ENCODE measurements around the gene ANKRD40. TPM values are rescaled to one million over a fixed set of nuclear protein-coding genes. Genes with fewer than 3 reads are reported as not detected.
"Not testable (repeated sequence)": the region's sequence is repeated elsewhere in the genome, so short reads cannot be mapped to it uniquely, and the experiment has no call there.

The ANKRD40 gene
- total and polyA plus RNA-seq, 5 experiments from 2014 or later: 2.8 to 39.5 (median 5.2) TPM

GRCh38 chr17:50725769-50726655 lies 18.3 kb upstream of the ANKRD40 start:
- peaks cover 0 to 25% (median 0%) of the 10 kb centered on the region in 3 donors for H3K36me3 Mint-ChIP-seq
- no peaks in the 10 kb centered on the region for H3K27me3 Mint-ChIP-seq
- H3K9me3 Mint-ChIP-seq: no peaks in the 10 kb centered on the region
- peaks cover 26 to 90% (median 63%) of the 10 kb centered on the region in 4 donors for H3K4me1 Mint-ChIP-seq
- H3K4me3 Mint-ChIP-seq: peak overlapping the region in 8 of 10 donors; percentile 14 to 62 (median 39)
- DNase-seq: no peak
- no peak for ATAC-seq
- POLR2A ChIA-PET: no interaction called here
- peak overlapping the region in 1 of 10 donors; percentile 44 for H3K27ac Mint-ChIP-seq

- not testable (repeated sequence) for ATAC-seq, DNase-seq, H3K27me3 Mint-ChIP-seq, H3K9me3 Mint-ChIP-seq
- Mint-ChIP-seq H3K27ac (peak overlapping the region in 3 of 10 donors; percentile 15 to 53 (median 45)), H3K36me3 (peaks cover 0 to 25% (median 0%) of the 10 kb centered on the region in 3 donors), H3K4me1 (peaks cover 29 to 86% (median 66%) of the 10 kb centered on the region in 4 donors), H3K4me3 (peak overlapping the region in 4 of 10 donors; percentile 4 to 39 (median 24))
- POLR2A ChIA-PET: interaction anchor here (0.6 kb wide), 1 partner anchor 14 kb away, joined by 3 read pairs; no protein-coding TSS in a partner anchor
These were observed 16.9 kb upstream of the ANKRD40 start for GRCh38 chr17:50724622-50725021.

GRCh38 chr17:50722746-50723145 lies 15.0 kb upstream of the ANKRD40 start:
- peak overlapping the region in 6 of 10 donors; percentile 11 to 74 (median 32) for H3K27ac Mint-ChIP-seq
- no peaks in the 10 kb centered on the region for H3K9me3 Mint-ChIP-seq
- ATAC-seq (no peak), DNase-seq (no peak)
- POLR2A ChIA-PET: no interaction called here
- peak overlapping the region; percentile 40 to 99 (median 82) for H3K4me3 Mint-ChIP-seq
- H3K27me3 Mint-ChIP-seq: no peaks in the 10 kb centered on the region
- H3K36me3 Mint-ChIP-seq: peaks cover 0 to 21% (median 0%) of the 10 kb centered on the region in 3 donors
- H3K4me1 Mint-ChIP-seq: peaks cover 26 to 71% (median 57%) of the 10 kb centered on the region in 4 donors

GRCh38 chr17:50721194-50722010 lies 13.7 kb upstream of the ANKRD40 start:
- ATAC-seq: no peak
- DNase-seq: peak in 3 of 10 donors; percentile 19 to 35 (median 24)
- Mint-ChIP-seq H3K4me1 (peaks cover 16 to 60% (median 44%) of the 10 kb centered on the region in 4 donors), H3K9me3 (no peaks in the 10 kb centered on the region), H3K27me3 (no peaks in the 10 kb centered on the region), H3K4me3 (peak overlapping the region; percentile 86 to 99 (median 96)), H3K36me3 (peaks cover 0 to 13% (median 0%) of the 10 kb centered on the region in 3 donors), H3K27ac (peak overlapping the region in 9 of 10 donors; percentile 90 to 100 (median 99))
- POLR2A ChIA-PET: interaction anchor here (0.6 to 1.0 kb wide), 2 partner anchors 12 to 1044 kb away, joined by 3 to 6 read pairs; no protein-coding TSS in a partner anchor

- peak overlapping the region; percentile 90 to 100 (median 99) for H3K27ac Mint-ChIP-seq
- H3K27me3 Mint-ChIP-seq: no peaks in the 10 kb centered on the region
- POLR2A ChIA-PET: interaction anchor here (1.0 to 5.1 kb wide), 3 partner anchors 11 to 146 kb away, joined by 8 to 110 read pairs (median 10); partner anchors contain the start of genes ANKRD40 and TOB1
- peak overlapping the region; percentile 86 to 99 (median 96) for H3K4me3 Mint-ChIP-seq
- no peaks in the 10 kb centered on the region for H3K9me3 Mint-ChIP-seq
- H3K4me1 Mint-ChIP-seq: peaks cover 12 to 48% (median 37%) of the 10 kb centered on the region in 4 donors
- peak in 1 of 10 donors; percentile 12 for DNase-seq
- H3K36me3 Mint-ChIP-seq: peaks cover 0 to 9% (median 0%) of the 10 kb centered on the region in 3 donors
- no peak for ATAC-seq
These were observed 12.4 kb upstream of the ANKRD40 start for GRCh38 chr17:50719924-50720794.

GRCh38 chr17:50719144-50719923 lies 11.6 kb upstream of the ANKRD40 start, which contains the start of gene LUC7L3:
TSS of gene LUC7L3 (plus strand) at chr17:50719603. CDS start at chr17:50719733, 130 bp downstream.
- DNase-seq: peak; percentile 83 to 95 (median 92)
- Mint-ChIP-seq H3K4me3 (peak within 1 kb of the TSS; percentile 86 to 99 (median 96)), H3K9me3 (no peaks in the 10 kb centered on the region), H3K36me3 (peaks cover 0 to 9% (median 0%) of the 10 kb centered on the region in 3 donors), H3K27ac (peak within 1 kb of the TSS; percentile 95 to 100 (median 99)), H3K27me3 (no peaks in the 10 kb centered on the region), H3K4me1 (peaks cover 12 to 41% (median 34%) of the 10 kb centered on the region in 4 donors)
- ATAC-seq: peak; percentile 91 to 94
- POLR2A ChIA-PET: interaction anchor here (0.7 to 5.1 kb wide), 5 partner anchors 9 to 147 kb away, joined by 4 to 110 read pairs (median 8); partner anchors contain the start of genes ANKRD40 and TOB1

- H3K36me3 Mint-ChIP-seq: no peaks in the 10 kb centered on the region
- H3K27me3 Mint-ChIP-seq: no peaks in the 10 kb centered on the region
- H3K4me1 Mint-ChIP-seq: peaks cover 7 to 15% (median 8%) of the 10 kb centered on the region in 4 donors
- no peak for DNase-seq
- peak overlapping the region in 1 of 10 donors; percentile 7 for H3K27ac Mint-ChIP-seq
- no peaks in the 10 kb centered on the region for H3K9me3 Mint-ChIP-seq
- ATAC-seq: no peak
- POLR2A ChIA-PET: interaction anchor here (5.1 kb wide), 1 partner anchor 9 kb away, joined by 110 read pairs; the partner anchor contains the start of gene ANKRD40
- H3K4me3 Mint-ChIP-seq: no peak overlapping the region
These were observed 7.8 kb upstream of the ANKRD40 start for GRCh38 chr17:50715471-50715870.

GRCh38 chr17:50712641-50713040 lies 4.9 kb upstream of the ANKRD40 start:
- H3K4me1 Mint-ChIP-seq: peaks cover 14 to 28% (median 21%) of the 10 kb centered on the region in 4 donors
- H3K4me3 Mint-ChIP-seq: no peak overlapping the region
- H3K27ac Mint-ChIP-seq: no peak overlapping the region
- H3K36me3 Mint-ChIP-seq: no peaks in the 10 kb centered on the region
- no peaks in the 10 kb centered on the region for H3K27me3 Mint-ChIP-seq
- ATAC-seq (no peak), DNase-seq (no peak)
- H3K9me3 Mint-ChIP-seq: no peaks in the 10 kb centered on the region
- POLR2A ChIA-PET: interaction anchor here (0.9 kb wide), 1 partner anchor 241 kb away, joined by 3 read pairs; no protein-coding TSS in a partner anchor

GRCh38 chr17:50710650-50711049 lies 2.9 kb upstream of the ANKRD40 start:
- POLR2A ChIA-PET: no interaction called here
- no peak for DNase-seq
- no peak overlapping the region for H3K4me3 Mint-ChIP-seq
- peaks cover 0 to 5% (median 0%) of the 10 kb centered on the region in 3 donors for H3K36me3 Mint-ChIP-seq
- H3K27me3 Mint-ChIP-seq: no peaks in the 10 kb centered on the region
- peaks cover 17 to 39% (median 28%) of the 10 kb centered on the region in 4 donors for H3K4me1 Mint-ChIP-seq
- H3K9me3 Mint-ChIP-seq: no peaks in the 10 kb centered on the region
- peak overlapping the region in 5 of 10 donors; percentile 19 to 100 (median 61) for H3K27ac Mint-ChIP-seq
- no peak for ATAC-seq

- Mint-ChIP-seq H3K27ac (peak overlapping the region in 9 of 10 donors; percentile 6 to 100 (median 71)), H3K4me3 (peak overlapping the region in 3 of 10 donors; percentile 1 to 47 (median 45)), H3K36me3 (peaks cover 0 to 11% (median 0%) of the 10 kb centered on the region in 3 donors), H3K4me1 (peaks cover 17 to 45% (median 30%) of the 10 kb centered on the region in 4 donors), H3K9me3 (no peaks in the 10 kb centered on the region), H3K27me3 (no peaks in the 10 kb centered on the region)
- POLR2A ChIA-PET: interaction anchor here (1.1 to 5.9 kb wide), 2 partner anchors 8 to 410 kb away, joined by 3 to 110 read pairs; partner anchors contain the start of genes LUC7L3 and SPAG9
- ATAC-seq (no peak), DNase-seq (no peak)
These were observed 2.3 kb upstream of the ANKRD40 start for GRCh38 chr17:50710025-50710424.

Data from naive thymus-derived CD8-positive, alpha-beta T cell (primary cell).